OCI-LY3 (cell line): ENCODE measurements around the gene AKR1C1.
"Not testable (repeated sequence)": the region's sequence is repeated elsewhere in the genome, so short reads cannot be mapped to it uniquely, and the experiment has no call there.

Experiments used
- H2AFZ ChIP-seq: fragments of 200-600, 300-600 bp; shearing (Covaris generic); 2 replicates; pipeline ENCODE4 v1.6.0; 2014; ENCODE audit warnings: antibody characterized with exemption, low read depth, low read length
- H3K27ac ChIP-seq: fragments of 200-600, 300-600 bp; sonication (generic); 2 replicates; pipeline ENCODE4 v1.5.1; 2014; ENCODE audit warnings: mild to moderate bottlenecking, low read length, moderate library complexity, mixed read lengths
- H3K27me3 ChIP-seq: fragments of 200-600, 300-600 bp; sonication (generic); 2 replicates; pipeline ENCODE4 v1.6.1; 2014; ENCODE audit warnings: low read depth, low read length, mixed read lengths
- H3K36me3 ChIP-seq: fragments of 200-600, 300-600 bp; sonication (generic); replicated peaks from 2 replicates; pipeline ENCODE3; 2014; ENCODE audit warnings: low read depth, low read length, mixed read lengths
- H3K4me1 ChIP-seq: fragments of 300-600, 200-600 bp; sonication (generic); 2 replicates; pipeline ENCODE4 v1.6.1; 2014; ENCODE audit warnings: low read length, mixed read lengths
- H3K4me2 ChIP-seq: fragments of 200-600, 300-600 bp; sonication (generic); 2 replicates; pipeline ENCODE4 v1.6.1; 2014; ENCODE audit warnings: low read length, mixed read lengths
- H3K4me3 ChIP-seq: fragments of 300-600, 200-600 bp; sonication (generic); 2 replicates; pipeline ENCODE4 v1.5.1; 2014; ENCODE audit warnings: antibody characterized with exemption, mild to moderate bottlenecking, low read length, moderate library complexity
- H3K79me2 ChIP-seq: fragments of 300-600, 200-600 bp; shearing (Covaris generic); 2 replicates; pipeline ENCODE4 v1.6.1; 2014; ENCODE audit warnings: mild to moderate bottlenecking, low read length, mixed read lengths
- H3K9ac ChIP-seq: fragments of 300-600, 200-600 bp; shearing (Covaris generic); 2 replicates; pipeline ENCODE4 v1.6.0; 2014; ENCODE audit warnings: mild to moderate bottlenecking, low read length, moderate library complexity
- H3K9me3 ChIP-seq: fragments of 200-600, 300-600 bp; shearing (Covaris generic); 2 replicates; pipeline ENCODE4 v1.6.1; 2014; ENCODE audit warnings: low read length, mixed read lengths; ENCODE audit not compliant: insufficient read depth
- H4K20me1 ChIP-seq: fragments of 200-600, 300-600 bp; sonication (generic); 2 replicates; pipeline ENCODE4 v1.6.1; 2016; ENCODE audit warnings: low read length, mixed read lengths; ENCODE audit not compliant: insufficient read depth
- CTCF ChIP-seq: fragments of 200-600, 300-600 bp; sonication (generic); IDR thresholded peaks from 2 replicates; pipeline ENCODE4 v1.5.1; 2014; ENCODE audit warnings: antibody characterized with exemption, low read length, low read depth
- EZH2phosphoT487 ChIP-seq: fragments of 200-600 bp; shearing (Covaris generic); IDR thresholded peaks from 2 replicates; pipeline ENCODE4 v1.6.1; 2018; ENCODE audit warnings: antibody characterized with exemption, mixed run types, low read depth

The AKR1C1 gene

DNA sequence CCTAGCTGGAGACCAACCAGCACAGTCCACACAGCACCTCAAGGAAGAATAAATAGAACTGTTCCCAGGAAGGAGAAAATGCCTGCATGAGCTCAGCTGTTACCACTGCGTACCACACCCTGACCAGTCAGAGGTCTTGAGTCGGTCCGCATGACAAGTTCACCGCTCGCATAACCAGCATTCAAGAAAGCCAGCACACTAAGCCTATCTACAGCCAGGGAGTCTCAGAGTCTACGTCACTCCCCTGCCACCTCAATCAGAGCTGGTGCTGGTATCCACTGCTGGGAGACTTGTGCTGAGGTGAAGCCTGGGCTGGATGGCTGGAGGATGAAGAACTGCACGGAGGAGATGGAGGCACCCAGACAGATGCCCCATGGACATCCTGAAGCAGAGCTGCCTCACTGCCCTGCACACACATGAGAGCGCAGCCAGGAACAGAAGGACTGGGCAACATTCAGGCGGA lies 19.6 kb downstream of the AKR1C1 start:
- H4K20me1 ChIP-seq: no peaks in the 10 kb centered on the region
- no peak overlapping the region for H2AFZ ChIP-seq
- no peak overlapping the region for H3K4me3 ChIP-seq
- no peaks in the 10 kb centered on the region for H3K79me2 ChIP-seq
- no peak overlapping the region for H3K27ac ChIP-seq
- no peaks in the 10 kb centered on the region for H3K36me3 ChIP-seq
- no peak for TF ChIP-seq CTCF
- no peak for TF ChIP-seq EZH2phosphoT487
- no peak overlapping the region for H3K4me2 ChIP-seq
- H3K27me3 ChIP-seq: no peaks in the 10 kb centered on the region
- no peaks in the 10 kb centered on the region for H3K4me1 ChIP-seq
- H3K9ac ChIP-seq: no peak overlapping the region
- no peaks in the 10 kb centered on the region for H3K9me3 ChIP-seq

- no peaks in the 10 kb centered on the region for H4K20me1 ChIP-seq
- H3K27ac ChIP-seq: no peak overlapping the region
- H3K4me1 ChIP-seq: no peaks in the 10 kb centered on the region
- H3K27me3 ChIP-seq: no peaks in the 10 kb centered on the region
- no peak overlapping the region for H3K4me3 ChIP-seq
- no peak overlapping the region for H3K9ac ChIP-seq
- no peak overlapping the region for H3K4me2 ChIP-seq
- no peaks in the 10 kb centered on the region for H3K79me2 ChIP-seq
- TF ChIP-seq EZH2phosphoT487 (no peak), CTCF (no peak)
- H2AFZ ChIP-seq: no peak overlapping the region
- no peaks in the 10 kb centered on the region for H3K36me3 ChIP-seq
- no peaks in the 10 kb centered on the region for H3K9me3 ChIP-seq
Observed at GRCh38 chr10:4983615-4984216, 20.5 kb downstream of the AKR1C1 start.

- no peak overlapping the region for H3K27ac ChIP-seq
- no peaks in the 10 kb centered on the region for H3K36me3 ChIP-seq
- no peaks in the 10 kb centered on the region for H3K9me3 ChIP-seq
- no peaks in the 10 kb centered on the region for H3K27me3 ChIP-seq
- H3K4me2 ChIP-seq: no peak overlapping the region
- no peaks in the 10 kb centered on the region for H3K79me2 ChIP-seq
- no peaks in the 10 kb centered on the region for H3K4me1 ChIP-seq
- H3K9ac ChIP-seq: no peak overlapping the region
- H4K20me1 ChIP-seq: no peaks in the 10 kb centered on the region
- no peak for TF ChIP-seq CTCF
- no peak for TF ChIP-seq EZH2phosphoT487
- H2AFZ ChIP-seq: no peak overlapping the region
- H3K4me3 ChIP-seq: no peak overlapping the region
Observed at GRCh38 chr10:4984223-4984622, 21.0 kb downstream of the AKR1C1 start.

- H3K4me2 ChIP-seq: no peak overlapping the region
- no peaks in the 10 kb centered on the region for H3K9me3 ChIP-seq
- H3K36me3 ChIP-seq: no peaks in the 10 kb centered on the region
- H3K4me1 ChIP-seq: no peaks in the 10 kb centered on the region
- no peaks in the 10 kb centered on the region for H4K20me1 ChIP-seq
- TF ChIP-seq EZH2phosphoT487: no peak
- H3K79me2 ChIP-seq: no peaks in the 10 kb centered on the region
- H2AFZ ChIP-seq: no peak overlapping the region
- no peak overlapping the region for H3K9ac ChIP-seq
- H3K4me3 ChIP-seq: no peak overlapping the region
- H3K27ac ChIP-seq: no peak overlapping the region
- H3K27me3 ChIP-seq: no peaks in the 10 kb centered on the region
Observed at GRCh38 chr10:4984971-4985594, 21.9 kb downstream of the AKR1C1 start.

DNA sequence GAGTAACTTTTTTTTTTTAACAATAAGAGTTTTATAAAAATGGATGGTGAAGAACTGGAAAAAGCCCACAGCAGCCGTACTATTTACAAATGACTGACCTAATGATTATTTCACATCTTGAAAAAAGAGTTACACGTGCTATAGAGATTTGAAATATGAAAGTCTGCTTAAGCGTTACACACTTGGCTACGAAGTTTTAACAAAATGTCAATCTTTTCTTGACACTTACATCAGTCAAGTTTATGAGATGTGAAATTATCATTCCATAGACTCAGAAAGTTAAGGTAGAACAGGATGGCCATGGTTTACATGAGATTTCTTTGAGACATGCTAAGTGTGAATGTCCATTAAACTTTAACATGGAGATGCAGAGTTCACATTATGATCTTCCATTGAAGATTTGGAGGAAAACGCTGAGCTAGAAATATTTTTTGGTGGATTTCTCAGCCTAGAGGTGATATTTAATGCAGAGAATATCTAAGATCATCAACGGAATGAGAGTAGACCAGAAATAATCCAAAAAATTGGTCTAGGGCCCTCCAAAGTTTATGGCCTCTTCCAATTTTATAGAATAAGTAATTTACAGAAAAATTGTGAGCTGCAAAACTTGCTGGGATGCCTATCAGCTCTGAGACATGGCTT lies 24.9 kb downstream of the AKR1C1 start:
- H3K79me2 ChIP-seq, H3K4me3 ChIP-seq, H3K9ac ChIP-seq, H4K20me1 ChIP-seq, H3K27ac ChIP-seq, H3K36me3 ChIP-seq, H2AFZ ChIP-seq, H3K4me1 ChIP-seq, H3K9me3 ChIP-seq, H3K4me2 ChIP-seq, H3K27me3 ChIP-seq: not testable (repeated sequence)
